G401.6 (cell line): Measurements from ENCODE around the gene CYGB.
A peak's percentile ranks its signal among the peaks of the same experiment; 100 is the strongest.
"Not testable (repeated sequence)": the region's sequence is repeated elsewhere in the genome, so short reads cannot be mapped to it uniquely, and the experiment has no call there.

Experiments
- FAIRE-seq: peaks from 2 replicates; lab custom pipeline; 2012; peaks lifted over from hg19 to GRCh38; lab: Jason Lieb, UNC

The CYGB gene

DNA sequence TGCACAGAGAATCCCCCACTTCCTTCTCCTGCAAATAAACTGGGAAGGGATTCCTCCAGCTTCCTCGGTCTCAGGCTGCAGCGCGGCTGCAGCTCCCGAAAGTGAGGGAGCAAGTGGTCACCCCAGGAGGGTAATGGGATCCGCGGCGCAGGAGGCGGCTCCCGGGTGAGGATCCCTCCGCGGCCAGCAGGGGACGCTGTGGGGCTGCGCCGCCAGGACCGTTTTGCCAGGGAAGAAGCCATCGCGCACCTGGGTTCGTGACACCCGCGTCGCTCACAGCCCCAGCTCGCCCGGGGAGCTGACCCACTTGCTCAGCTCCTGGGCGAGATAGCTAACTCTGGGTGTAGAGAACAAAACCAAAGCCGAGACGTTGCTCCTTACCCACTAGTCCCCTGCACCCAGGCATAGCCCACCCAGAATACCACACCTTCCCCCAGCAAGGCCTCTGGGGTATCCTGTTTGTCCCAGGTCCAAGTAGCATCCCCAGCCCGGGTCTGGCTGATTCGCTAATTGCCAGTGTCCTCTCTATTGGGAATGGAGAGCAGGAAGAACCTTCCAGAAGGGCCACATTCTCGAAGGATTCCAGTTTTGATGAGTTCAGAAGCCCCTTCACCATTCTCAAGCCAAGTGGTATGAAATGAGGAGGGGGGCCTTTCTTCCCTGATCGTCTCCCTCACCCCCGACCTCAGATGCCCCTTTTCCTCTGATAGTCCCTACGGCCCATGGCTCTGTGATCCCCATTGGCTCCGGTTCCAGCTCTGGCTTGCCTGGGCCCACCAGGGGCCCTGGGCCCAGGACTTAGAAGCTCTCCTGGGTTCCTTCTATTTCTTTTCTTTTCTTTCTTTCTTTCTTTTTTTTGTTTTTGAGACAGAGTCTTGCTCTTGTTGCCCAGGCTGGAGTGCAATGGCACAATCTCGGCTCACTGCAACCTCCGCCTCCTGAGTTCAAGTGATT lies 14.1 kb downstream of the CYGB start:
- no peak for FAIRE-seq

- not testable (repeated sequence) for FAIRE-seq
Measured at GRCh38 chr17:76521683-76522082, 15.8 kb downstream of the CYGB start.

GRCh38 chr17:76521262-76521661 lies 16.2 kb downstream of the CYGB start:
- no peak for FAIRE-seq

DNA sequence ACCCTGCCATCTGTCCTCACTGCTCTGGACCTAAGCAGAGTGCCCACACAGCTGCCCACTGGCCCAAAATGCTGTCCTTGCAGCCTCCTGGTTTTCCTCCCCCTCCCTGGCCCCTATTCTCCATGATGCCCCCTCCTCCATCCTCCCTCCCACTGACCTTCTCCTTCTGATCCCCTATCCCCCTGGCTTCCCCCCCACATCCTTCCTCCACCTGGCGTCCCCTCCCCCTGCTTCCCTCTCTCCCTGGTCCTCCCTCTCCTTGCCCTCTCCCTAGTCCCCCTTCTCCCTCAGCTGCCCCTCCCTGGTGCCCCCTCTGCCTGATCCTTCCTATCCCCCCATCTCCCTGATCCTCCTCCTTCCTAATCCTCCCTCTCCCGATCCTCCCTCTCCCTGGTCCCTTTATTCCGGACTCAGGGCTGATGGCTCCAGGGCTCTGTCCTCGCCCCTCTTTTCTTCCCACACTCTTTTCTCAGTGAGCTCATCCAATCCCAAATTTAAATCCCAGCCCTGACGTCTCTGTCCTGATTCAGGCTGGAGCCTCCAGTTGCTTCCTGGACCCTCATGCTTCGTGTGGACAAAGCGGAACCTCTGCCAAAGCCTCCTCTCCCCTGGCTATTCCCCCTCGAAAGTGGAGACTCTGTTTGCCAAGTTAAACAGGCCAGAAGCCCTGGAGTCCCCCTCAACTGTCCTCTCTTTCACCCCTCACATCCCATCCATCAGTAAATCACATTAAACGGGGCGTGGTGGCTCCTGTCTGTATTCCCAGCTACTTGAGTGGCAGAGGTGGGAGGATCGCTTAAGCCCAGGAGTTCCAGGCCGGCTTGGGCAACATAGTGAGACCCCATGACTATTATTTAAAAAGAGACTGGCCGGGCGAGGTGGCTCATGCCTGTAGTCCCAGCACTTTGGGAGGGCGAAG lies 18.2 kb downstream of the CYGB start:
- FAIRE-seq: no peak

DNA sequence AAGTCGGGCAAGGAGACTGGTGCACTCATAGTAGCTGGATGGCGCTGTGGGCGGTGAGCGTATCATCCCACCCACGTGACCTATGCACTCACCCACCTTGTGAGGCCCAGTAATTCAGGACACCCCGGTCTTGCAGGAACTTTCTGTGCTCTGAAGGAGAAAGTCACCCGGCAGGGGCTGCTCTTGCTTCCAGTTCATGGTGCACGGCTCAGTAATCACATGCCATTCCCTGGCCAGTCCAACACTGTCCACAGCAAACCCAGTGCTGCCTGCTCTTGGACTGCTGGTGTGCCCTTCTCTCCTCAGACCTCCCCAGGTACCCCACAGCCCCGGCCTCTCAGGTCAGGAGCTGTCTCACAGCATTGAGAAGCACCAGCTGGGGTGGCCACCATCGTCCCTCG lies 19.9 kb downstream of the CYGB start:
- no peak for FAIRE-seq

GRCh38 chr17:76515274-76515949 lies 22.1 kb downstream of the CYGB start:
- FAIRE-seq: no peak

DNA sequence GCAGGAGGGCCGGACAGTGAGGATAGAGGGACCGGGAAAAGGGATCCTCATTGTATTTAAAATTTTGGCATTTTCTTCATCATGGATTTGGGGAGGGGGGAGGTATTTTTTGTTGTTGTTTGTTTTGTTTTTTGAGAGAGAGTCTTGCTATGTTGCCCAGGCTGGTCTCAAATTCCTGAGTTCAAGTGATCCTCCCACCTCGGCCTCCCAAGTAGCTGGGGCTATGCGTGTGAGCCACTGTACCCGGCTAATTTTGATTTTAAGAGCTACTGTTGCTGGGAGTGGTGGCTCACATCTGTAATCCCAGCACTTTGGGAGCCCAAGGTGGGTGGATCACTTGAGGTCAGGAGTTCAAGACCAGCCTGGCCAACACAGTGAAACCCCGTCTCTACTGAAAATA lies 23.2 kb downstream of the CYGB start:
- not testable (repeated sequence) for FAIRE-seq

DNA sequence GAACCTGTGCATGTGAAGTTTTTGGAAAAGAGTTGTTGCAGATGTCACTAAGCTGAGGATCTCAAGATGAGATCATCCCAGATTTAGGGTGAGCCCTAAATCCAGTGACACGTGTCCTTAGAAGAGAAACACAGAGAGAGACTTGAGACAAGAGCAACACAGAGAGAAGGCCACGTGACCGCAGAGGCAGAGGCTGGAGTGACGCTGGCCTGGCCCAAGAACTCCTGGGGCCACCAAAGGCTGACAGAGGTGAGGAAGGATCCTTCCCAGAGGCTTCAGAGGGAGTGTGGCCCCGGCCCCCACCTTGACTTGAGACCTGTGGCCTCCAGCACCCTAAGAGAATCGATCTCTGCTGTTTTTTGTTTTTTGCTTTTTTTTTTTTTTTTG lies 24.2 kb downstream of the CYGB start:
- no peak for FAIRE-seq

DNA sequence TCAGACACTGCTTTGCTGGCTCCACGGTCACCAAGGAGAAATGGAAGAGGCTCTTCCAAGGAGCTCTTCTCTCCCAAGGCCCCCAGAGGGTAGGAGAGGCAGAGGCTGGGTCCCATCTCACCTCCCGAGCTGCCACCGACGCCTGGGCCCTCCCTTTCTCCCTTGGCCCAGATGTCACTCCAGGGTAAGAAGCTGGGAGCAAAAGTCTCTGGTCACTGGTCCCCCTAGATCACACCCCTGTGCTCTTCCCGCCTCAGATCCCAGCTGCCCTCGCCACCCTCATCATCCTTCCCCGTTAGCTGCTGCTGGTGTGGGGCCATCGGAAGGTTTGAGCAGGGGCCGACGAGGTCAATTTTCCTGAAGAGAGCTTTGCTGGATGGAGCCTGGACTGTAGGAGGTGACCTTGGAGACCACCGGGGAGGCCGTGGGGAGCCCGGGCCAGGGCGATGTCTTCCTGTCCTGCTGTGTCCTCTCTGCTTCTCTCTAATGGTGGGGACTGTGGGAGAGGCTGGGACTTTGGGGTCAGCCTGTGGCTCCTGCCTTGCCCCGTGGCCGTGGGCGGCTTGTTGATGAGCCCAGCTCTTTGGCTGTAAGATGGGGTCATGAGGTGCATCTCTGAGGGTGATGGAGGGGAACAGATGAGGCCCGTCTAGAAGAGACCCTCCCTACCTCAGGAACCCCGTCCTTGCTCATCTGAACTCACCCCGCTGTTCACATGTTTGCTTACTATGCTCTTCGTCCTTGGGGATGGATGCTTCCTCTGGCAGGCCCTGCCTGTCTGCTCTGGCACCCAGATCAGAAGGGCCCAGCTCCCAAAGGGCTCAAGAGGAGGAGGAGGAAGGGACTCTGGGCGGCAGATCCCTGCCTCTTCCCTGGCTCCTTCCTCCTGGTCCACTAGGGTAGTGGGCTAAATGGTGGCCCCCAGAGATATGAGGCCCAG lies 24.9 kb downstream of the CYGB start:
- no peak for FAIRE-seq

DNA sequence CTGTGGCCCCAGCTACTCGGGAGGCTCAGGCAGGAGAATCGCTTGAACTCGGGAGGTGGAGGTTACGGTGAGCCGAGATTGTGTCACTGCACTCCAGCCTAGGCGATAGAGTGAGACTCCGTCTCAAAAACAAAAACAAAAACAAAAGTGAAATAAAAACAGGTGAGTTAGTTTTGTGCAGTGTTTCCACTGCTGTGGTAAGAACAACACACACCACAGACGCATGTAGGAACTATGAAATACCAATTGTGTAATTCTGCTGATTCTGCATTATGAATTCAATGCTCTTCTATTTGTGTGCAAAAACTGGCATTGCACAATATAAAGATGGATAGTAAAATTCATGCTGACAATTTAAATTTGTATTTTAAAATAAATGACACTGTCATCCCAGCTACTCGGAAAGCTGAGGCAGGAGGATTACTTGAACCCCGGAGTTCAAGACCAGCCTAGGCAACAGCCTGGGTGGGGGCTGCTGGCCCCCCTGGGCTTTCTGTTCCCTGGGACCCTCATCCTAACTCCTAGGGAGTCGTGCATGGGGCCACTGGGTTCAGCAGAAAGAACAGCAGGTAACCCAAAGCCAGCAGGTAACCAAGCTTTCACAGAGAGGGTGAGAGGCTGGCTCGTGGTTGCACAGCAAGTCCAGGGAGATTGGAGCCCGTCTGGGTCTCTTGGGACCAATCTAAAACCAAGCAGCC lies 25.7 kb downstream of the CYGB start:
- no peak for FAIRE-seq

DNA sequence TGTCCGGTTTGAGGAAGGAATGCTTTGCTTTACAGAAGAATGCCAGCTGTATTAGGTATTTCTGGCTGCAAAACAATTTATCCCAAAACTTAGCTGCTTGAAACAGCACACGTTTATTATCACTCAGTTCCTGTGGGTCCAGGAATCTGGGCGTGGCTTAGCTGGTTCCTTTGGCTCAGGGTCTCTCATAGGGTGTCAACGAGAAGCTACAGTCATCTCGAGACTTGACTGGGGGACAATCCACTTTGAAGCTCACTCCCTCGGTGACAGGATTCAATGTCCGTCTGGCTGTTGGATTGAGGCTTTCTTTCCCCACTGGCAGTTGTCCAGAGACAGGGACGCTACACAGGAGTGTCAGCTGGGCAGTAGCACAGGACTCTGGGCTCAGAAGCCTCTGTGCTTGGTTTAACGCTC lies 26.7 kb downstream of the CYGB start:
- FAIRE-seq: no peak

DNA sequence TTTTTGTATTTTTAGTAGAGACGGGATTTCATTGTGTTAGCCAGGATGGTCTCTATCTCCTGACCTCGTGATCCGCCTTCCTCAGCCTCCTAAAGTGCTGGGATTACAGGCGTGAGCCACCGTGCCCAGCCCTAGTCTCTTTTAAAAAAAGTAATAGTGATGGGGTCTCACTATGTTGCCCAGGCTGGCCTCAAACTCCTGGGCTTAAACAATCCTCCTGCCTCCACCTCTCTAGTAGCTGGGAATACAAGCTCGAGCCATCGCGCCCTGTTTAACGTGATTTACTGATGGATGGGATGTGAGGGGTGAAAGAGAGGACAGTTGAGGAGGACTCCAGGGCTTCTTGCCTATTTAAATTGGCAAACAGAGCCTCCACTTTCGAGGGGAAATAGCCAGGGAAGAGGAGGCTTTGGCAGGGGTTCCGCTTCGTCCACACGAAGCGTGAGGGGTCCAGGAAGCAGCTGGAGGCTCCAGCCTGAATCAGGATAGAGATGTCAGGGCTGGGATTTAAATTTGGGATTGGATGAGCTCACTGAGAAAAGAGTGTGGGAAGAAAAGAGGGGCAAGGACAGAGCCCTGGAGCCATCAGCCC lies 28.9 kb downstream of the CYGB start:
- FAIRE-seq: not testable (repeated sequence)

DNA sequence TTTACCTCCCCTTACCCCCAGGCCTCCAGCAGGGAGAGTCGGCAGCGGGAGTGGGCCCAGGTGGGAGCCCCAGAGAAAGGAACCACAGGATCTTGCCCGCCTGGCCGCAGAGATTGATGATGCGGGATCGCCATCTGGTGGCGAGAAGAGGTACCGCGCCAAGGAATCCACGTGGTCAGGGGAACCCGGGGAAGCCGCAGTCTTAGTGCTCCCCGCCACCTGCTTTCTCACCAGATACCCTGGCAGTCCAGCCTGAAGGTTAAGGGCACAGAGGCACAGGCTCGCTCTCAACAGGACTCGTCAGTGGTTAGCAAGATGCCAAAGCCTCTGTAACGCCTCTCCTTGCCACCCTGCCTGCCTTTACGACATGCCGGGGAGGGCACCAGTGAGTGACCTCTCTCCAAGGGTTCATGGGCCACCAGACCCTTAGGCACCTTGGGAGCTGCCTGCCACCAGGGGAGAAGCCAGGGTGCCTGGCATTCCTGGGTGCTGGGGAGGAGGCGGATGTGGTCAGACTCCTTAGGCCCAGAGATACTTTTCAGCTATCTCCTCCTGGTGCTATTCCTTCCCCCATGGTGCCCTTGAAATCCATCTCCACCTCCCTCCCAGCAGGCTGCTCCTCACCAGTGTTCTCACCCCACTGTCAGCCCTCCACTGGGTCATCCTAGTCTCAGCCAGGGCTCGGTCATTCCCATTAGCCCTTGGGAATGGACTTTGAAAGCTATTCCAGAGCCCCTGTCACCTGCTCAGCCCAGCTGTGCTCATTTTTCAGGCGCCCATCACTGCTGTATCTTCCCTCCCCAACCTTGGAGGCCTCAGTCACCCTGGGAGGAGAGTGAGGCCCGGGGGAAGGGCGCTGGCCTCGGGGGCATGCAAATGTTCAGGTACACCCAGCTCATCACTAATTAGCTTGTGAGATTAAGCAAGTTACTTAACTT lies 30.8 kb downstream of the CYGB start:
- FAIRE-seq: peak; percentile 17

GRCh38 chr17:76504117-76504516 lies 33.4 kb downstream of the CYGB start:
- no peak for FAIRE-seq

DNA sequence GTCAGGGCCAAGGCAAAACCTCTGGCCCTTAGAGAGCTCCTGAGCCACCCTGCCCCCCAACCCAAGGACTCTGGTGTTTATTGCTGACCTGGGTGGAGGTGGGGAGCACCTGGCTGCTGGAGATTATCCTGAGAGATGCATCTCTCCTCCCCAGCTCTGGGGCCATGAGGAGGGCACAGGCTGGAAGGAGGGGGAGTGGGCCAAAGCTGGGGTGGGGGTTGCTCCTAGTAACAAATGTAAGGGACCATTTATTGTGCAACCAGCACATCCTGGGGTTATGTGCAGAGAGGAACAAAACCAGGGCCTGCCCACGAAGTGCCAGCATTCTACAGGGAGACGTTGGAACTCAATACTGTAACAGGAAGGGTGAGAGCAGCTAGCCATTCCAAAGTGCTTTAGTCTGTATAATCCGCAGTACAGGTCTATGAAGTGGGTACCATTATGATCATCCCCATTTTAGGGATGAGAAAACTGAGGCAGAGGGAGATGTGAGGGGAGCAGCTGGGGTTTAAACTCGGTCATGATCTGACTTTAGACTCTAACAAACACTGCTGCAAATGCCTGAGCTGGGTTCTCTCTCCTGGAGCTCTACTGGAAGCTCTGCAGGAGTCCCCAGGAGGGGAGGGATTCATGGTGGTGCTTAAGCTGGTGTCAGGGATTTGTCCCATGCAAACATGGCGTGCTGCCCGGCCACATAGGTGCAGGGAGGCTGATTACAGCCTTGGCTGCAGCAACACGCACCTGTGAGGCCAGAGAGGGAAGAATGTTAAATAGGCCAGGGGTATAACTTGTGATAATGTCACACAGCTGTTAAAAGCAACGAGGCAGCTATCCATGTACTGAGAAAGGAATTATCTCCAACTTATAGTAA lies 34.9 kb downstream of the CYGB start:
- FAIRE-seq: no peak

DNA sequence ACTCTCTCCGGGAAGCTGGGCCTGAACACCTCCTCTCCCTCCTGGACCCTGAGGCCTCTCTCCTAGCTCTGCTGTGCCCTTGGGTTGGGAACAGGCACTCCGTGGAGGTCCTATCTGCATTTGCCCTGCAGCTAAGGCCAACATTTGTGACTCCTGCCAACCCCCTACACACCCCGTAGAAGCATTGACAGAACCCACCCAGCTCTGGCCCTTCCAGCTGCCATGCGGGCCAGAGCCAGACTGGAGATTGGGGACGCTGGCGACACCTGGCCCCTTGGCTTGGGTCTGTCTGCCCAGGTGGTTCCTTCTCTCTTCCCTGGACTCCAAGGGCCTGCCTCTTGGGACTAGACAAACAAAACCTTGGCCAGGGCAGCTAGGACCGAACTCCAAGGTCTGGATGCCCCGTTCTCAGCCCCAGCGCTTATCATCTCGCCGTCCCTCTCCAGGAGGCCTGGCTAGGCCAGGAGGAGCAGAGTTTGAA lies 35.6 kb downstream of the CYGB start:
- FAIRE-seq: no peak

DNA sequence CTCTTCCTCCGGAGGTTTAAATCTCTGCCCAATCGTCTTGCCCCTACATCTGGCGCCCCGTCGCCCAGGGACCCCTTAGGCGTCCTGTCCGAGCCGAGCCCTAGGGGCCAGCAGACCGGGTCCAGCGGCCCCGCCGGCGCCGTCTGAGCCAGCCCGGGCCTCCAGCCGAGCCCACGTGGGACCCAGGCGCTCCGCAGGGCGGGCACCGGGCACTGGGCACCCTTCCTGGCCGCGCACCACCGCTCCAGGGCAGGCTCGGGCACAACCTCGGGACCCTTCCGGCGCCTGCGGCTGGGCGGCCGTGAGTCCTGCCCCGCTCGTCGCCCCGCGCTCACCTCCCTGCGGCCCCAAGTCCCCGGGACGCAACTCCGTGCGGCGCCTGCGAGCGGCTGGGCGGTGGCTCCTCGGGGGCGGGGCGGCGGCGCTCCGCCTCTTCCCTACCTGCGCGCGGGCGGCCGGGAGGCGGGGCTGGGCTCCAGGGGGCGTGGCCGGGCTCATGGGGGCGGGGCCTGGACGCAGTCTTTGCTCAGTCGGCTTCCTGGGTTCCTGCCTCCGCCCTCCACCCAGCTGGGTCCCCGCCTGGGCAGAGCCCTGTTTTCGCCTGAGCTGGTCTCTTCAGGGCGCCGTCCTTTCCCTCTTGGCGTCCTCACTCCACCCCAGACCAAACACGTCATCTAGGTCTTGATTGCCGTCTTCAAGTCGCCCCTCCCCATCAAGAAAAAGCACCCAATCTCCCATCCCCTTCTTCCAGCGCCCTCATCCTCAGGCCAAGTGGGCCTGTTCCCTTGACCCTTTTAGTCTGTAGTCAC lies 36.3 kb downstream of the CYGB start, which contains the start of gene RHBDF2:
Gene RHBDF2 (minus strand): TSS at position 406 of the 809 bp plus-strand sequence. CDS start 19,899 bp downstream, outside the sequence.
- FAIRE-seq: no peak
